ENCODE results near the gene COL9A3.

Gene COL9A3

GRCh38 chr20:62861726-62862336 is 45.0 kb downstream of the COL9A3 start, which contains the start of gene TCFL5:
TSS of gene TCFL5 (minus strand) at chr20:62861822. CDS start at chr20:62861670, 152 bp downstream.
- DNase-seq: peak; percentile 90 to 94

- no peak for DNase-seq
These were observed 47.4 kb downstream of the COL9A3 start for GRCh38 chr20:62864207-62864606.

- no peak for DNase-seq
These were observed 55.5 kb downstream of the COL9A3 start for GRCh38 chr20:62872184-62872847.

- no peak for DNase-seq
These were observed 56.0 kb downstream of the COL9A3 start for GRCh38 chr20:62872862-62873261.

- DNase-seq: no peak
These were observed 56.4 kb downstream of the COL9A3 start for GRCh38 chr20:62873280-62873679.

GRCh38 chr20:62873681-62874031 is 56.8 kb downstream of the COL9A3 start:
- peak; percentile 36 to 45 for DNase-seq

- DNase-seq: no peak
These were observed 58.1 kb downstream of the COL9A3 start for GRCh38 chr20:62874964-62875344.

- no peak for DNase-seq
These were observed 58.8 kb downstream of the COL9A3 start for GRCh38 chr20:62875419-62876361.

- no peak for DNase-seq
These were observed 59.7 kb downstream of the COL9A3 start for GRCh38 chr20:62876501-62876901.

GRCh38 chr20:62876902-62877816 is 60.3 kb downstream of the COL9A3 start:
- no peak for DNase-seq

- no peak for DNase-seq
These were observed 61.6 kb downstream of the COL9A3 start for GRCh38 chr20:62878244-62879038.

- no peak for DNase-seq
These were observed 62.7 kb downstream of the COL9A3 start for GRCh38 chr20:62879275-62880146.

- no peak for DNase-seq
These were observed 63.5 kb downstream of the COL9A3 start for GRCh38 chr20:62880147-62880934.

GRCh38 chr20:62880935-62881661 is 64.2 kb downstream of the COL9A3 start:
- DNase-seq: no peak

GRCh38 chr20:62881662-62882395 is 65.0 kb downstream of the COL9A3 start:
- DNase-seq: no peak

GRCh38 chr20:62882426-62882825 is 65.6 kb downstream of the COL9A3 start:
- no peak for DNase-seq

GRCh38 chr20:62884556-62884955 is 67.7 kb downstream of the COL9A3 start:
- no peak for DNase-seq
